Measurements from ENCODE around the gene GABRA4.

The GABRA4 gene

GRCh38 chr4:46924789-46925529 lies 68.4 kb downstream of the GABRA4 start:
- no peak for DNase-seq

- DNase-seq: no peak
These were observed 71.2 kb downstream of the GABRA4 start for GRCh38 chr4:46922205-46922604.

- no peak for DNase-seq
These were observed 84.3 kb downstream of the GABRA4 start, which contains the start of gene COX7B2 for GRCh38 chr4:46909078-46909477. Gene COX7B2, minus strand, starts transcription at chr4:46909245. Its CDS starts 174,053 bp downstream, at chr4:46735192.

GRCh38 chr4:46908148-46908547 lies 85.2 kb downstream of the GABRA4 start:
- DNase-seq: no peak

- DNase-seq: no peak
These were observed 93.3 kb downstream of the GABRA4 start for GRCh38 chr4:46900082-46900481.

- DNase-seq: no peak
These were observed 98.6 kb downstream of the GABRA4 start for GRCh38 chr4:46894826-46895225.

GRCh38 chr4:46890056-46890455 lies 103.3 kb downstream of the GABRA4 start:
- DNase-seq: no peak

- DNase-seq: no peak
These were observed 104.0 kb downstream of the GABRA4 start for GRCh38 chr4:46889410-46889809.

GRCh38 chr4:46886711-46887110 lies 106.7 kb downstream of the GABRA4 start:
- no peak for DNase-seq

GRCh38 chr4:46878641-46879040 lies 114.7 kb downstream of the GABRA4 start:
- no peak for DNase-seq

- no peak for DNase-seq
These were observed 118.6 kb downstream of the GABRA4 start for GRCh38 chr4:46874811-46875210.

- no peak for DNase-seq
These were observed 123.0 kb downstream of the GABRA4 start for GRCh38 chr4:46870411-46870810.

All from CD4-positive, alpha-beta T cell treated with Interleukin-4 for 4 hours (primary cell).